Skin of body (tissue), 2 donors: ENCODE measurements around the gene GPR18. TPM values are rescaled to one million over a fixed set of nuclear protein-coding genes. Genes with fewer than 3 reads are reported as not detected.
"Not testable (repeated sequence)": the region's sequence is repeated elsewhere in the genome, so short reads cannot be mapped to it uniquely, and the experiment has no call there.

ENCODE experiments used
- DNase-seq: peaks from one replicate; lab custom pipeline; 2025; lab: John Stamatoyannopoulos, UW
- total RNA-seq: library from RNA; depleted of rRNA; stranded (reverse); fragments of >200 nt; gene quantifications from one replicate; pipeline ENCODE4 v1.2.3, GENCODE V29; 2014

GPR18 gene
- total RNA-seq, 1 donor from 2014 or later, result 0.20 TPM

DNA sequence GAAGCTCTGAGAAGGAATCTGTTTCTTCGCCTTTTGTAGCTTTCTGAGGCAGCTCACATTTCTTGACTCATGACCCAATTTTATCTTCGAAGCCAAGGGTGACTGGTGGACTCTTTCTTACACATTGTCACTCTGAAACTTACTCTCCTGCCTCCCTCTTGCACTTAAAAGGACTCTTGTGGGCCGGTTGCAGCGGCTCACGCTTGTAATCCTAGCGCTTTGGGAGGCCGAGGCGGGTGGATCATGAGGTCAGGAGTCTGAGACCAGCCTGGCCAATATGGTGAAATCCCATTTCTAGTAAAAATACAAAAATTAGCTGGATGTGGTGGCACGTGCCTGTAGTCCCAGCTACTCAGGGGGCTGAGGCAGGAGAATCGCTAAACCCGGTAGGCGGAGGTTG is 27.6 kb downstream of the GPR18 start:
- DNase-seq, result not testable (repeated sequence)

DNA sequence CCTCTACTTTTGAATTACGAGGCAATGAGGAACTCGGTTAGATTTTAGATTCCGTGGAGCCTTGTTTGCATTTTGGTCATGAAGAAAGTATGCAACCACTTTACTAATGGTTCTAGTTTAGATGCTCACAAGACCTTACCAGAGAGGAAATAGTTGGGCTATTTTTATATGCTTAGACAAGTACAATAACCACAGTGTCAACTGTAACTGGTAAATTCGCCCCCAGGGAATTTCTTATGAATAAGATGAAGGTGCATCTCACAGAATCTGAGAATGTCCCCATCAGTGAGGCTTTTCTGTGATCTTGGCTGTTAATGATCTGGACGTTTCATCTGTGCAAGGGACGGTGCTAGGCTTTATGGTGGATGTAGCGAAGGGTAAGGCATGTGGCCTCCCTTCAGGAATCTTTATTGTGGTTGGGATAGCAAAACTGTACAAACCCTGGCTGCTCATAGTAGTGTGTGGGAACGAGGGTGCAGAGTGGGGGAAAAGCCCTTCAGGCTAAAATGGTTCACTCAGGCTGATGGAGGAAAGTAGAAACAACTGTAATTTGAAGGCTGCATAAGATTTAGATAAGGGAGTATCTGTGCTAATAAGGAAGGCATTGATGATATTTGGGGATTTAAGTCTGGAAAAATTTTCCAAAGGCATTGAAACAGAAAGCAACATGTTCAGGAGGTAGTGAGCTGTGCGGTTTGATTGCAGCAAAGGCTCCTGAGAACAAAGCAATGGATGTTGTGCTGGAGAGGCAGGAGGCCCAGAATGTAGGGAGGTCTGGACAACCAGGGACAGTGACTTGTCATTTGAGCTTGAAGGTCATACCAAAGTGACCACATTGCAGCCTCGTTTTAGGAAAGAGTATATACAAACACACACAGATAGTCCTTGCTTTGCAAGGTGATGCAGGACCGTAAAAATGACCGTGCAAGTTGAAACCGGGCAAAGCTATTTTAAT is 29.2 kb downstream of the GPR18 start:
- DNase-seq, result no peak

DNA sequence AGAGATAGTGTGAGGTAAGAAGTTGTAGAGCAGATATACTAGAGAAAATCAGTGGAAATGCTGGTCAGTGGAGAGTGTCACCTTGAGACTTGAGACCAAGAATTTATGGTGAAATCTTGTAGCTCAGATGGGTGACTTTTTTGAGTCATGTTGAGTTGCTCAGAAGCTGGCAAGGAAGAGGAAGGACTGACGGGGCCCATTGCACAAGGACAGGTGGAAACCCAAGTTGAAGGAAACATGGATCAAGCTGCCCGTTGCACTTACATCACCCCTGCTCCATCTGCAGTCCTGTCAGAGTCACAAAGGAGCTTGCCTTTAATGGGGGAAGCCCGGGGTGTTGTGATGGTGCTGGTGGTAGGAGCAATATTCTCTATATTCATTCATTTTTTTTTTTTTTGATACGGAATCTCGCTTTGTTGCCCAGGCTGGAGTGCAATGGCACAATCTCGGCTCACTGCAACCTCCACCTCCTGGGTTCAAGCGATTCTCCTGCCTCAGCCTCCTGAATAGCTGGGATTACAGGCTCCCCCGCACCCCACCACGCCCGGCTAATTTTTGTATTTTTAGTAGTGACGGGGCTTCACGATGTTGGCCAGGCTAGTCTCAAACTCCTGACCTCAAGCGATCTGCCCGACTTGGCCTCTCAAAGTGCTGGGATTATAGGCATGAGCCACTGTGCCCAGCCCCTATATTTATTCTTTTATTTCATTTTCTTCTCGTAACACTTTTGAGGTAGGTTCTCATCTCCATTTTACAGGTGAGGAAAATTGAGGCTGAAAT is 30.1 kb downstream of the GPR18 start:
- DNase-seq, result no peak

DNA sequence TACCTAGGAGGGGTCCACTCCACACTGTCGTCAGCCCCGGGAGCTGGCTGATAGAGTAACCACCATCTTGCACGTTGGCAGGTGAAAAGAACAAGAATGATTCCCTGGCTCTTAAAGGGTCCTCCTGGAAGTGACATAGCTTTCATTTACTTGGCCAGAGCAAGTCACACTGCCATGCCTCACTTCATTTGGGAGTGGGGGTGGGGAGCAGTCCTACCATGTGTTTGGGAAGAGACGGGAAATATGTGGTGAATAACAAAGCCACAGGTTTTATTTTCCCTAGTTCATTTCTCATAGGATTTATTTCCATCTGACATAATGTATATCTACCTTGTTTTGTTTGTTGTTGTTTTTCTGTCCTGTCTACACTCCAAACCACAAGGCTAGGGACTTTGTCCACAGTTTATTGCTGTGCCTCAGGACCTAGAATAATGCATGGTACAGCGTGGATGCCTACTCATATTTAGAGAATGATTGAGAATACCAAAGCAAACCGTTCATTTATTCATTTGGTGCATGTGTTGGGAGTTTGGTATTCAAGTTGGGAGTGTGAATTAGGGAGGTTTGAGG is 30.8 kb downstream of the GPR18 start:
- no peak for DNase-seq

DNA sequence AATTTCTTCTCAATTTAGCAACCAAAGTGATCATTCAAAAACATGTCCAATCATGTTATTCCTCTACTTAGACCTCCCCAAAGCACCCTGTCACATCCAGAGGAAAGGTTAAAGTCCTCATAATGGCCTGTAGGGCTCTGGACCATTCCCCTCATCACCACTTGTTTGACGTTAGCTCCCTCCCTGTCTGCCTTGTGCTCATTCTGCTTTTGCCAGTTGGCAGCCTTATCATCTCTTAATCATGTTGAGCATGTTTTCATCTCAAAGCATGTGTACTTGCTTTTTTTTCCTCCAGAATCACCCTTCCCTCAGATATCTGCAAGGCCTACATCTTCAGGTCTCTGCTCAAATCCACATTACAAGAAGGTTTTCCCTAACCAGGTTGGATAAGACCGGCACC is 31.7 kb downstream of the GPR18 start:
- DNase-seq, result no peak

DNA sequence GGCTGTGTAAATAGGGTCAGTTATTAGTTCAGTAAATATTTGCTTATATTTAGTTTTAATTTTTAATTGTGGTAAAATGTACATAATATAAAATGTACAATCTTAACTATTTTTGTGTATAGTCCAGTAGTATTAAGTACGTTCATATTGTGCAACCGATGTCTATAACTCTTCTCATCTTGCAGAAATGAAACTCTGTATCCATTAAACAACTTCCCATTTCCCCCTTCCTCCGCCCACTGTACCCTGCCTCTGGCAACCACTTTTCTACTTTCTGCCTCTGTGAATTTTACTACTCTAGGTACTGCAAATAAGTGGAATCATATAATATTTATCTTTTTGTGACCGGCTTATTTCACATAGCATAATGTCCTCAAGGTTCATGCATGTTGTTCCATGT is 33.1 kb downstream of the GPR18 start:
- no peak for DNase-seq

DNA sequence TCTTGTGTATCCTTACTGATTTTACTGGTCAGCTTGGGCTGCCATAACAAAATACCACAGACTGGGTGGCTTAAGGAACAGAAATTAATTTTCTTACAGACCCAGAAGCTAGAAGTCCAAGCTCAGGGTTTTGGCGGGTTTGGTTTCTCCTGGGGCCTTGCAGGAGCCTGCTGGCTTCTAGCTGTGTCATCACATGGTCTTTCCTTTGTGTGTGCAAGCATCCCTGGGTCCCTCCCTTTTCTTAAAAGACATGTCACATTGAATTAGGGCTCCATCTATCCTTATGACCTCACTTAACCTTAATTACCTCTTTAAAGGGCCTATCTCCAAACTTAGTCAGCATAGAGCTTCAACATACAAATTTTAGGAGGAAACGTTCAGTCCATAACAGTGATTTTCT is 34.2 kb downstream of the GPR18 start:
- DNase-seq, result no peak

DNA sequence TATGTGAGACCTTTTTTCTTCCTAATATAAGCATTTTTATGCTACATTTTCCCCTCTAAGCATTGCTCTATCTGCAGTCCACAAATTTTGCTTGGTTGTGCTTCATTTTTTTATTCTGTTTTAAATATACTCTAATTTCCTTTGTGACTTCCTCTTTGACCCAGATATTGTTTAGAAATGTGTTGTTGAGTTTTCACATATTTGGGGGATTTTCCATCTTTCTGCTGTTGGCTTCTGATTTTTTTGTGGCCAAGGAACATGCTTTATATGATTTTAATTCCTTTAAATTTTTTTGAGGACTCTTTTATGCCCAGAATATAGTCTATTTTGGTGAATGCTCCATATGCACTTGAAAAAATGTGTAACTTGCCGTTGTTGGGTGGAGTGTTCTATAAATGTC is 34.6 kb downstream of the GPR18 start:
- no peak for DNase-seq

DNA sequence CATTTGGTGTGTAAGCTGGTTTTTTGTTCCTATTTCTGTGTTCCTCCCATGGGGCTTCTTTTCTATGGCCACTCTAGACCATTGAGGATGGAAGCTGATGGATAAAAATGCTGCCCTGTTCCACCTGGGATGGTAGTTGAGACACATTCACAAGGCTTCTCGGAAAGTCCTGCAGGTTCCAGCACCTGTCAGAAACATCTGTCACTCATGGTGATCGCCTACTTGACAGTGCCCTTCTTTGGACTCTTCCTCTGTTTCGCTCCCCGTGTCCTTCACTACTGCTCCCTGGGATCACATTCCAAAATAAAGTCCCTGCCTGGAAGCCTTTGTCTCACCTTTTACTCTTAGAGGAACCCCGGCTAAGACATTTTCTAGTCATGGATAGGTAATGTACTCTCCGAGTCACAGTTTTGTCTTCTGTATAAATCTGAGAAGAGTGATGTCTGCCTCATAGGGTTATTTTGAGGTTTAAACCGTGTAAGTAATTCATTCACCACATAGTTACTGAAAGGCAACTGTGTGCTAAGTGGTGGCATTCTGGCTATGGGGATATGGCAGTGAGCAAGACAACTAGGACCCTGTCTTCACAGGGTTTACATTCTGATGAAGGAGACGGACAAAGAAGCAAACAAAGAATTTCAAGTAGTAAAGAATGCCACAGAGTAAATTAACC is 36.5 kb downstream of the GPR18 start:
- no peak for DNase-seq

DNA sequence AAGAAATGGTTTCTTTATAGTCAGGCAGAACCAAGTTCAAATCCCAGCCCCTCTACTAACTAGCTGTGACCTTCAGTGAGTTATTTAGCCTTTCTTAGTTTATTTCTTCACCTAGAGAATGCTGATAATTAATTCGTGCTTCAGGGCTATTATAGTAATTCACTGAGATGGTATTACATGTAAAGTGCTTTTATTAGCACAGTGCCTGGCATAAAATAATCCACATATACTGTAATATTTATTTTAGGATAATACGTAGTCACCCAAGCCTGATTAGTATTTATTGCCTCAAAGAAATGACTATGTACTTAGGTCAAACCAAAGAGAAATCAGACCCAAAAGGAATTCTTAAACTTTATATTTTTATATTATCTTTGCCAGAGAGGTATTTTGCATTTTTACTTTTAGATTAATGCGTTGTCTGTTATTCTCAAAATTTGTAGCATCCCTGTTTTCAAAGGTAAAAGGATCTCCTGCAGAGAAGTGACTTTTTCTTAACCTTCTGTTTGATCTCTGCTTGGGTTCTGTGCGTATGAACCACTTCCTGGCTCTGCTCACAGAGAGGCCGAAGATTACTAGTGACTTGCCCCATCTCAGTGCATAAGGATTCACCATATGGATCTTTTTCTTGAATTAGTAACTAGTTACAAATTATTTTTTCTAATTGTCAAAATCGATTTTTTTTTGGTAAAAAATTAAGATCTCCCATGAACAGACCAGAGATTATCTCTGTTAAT is 37.8 kb downstream of the GPR18 start:
- no peak for DNase-seq

DNA sequence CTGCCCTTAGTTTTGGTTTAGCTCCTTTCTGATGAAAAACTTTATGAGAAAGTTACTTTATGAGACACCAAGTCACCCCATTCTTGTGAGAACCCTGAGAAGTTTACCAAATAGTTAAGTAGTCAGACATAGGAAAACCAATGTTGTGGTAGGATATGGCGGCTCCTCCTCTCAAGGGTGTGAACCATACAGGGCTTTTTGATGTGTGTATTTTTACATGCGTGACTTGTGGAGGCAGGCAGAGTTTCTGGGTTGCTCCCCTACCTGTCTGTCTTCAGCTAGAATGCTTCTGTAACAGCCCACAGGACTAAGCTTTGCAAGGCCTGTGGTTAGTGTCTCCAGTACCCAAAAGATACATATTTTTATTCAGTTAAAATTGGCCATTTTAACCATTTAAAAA is 39.2 kb downstream of the GPR18 start:
- no peak for DNase-seq

DNA sequence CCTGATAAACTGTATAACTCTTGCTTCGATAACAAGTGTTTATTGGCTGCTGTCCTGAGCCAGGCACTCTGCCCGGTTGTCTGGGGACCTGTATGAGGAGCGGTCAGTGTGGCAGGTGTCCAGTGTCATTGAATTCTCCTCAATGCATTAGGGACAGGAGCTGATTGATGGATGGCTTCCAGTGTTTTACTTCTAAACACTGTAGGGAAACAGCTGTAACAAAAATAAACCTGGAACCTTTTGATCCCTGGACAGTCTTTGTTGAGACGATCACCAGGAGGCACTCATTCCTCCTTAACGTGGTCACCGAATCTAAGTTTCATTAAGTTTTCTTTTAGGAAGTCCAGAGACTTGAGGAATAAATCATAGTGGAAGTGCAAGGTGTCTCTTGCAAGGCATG is 39.6 kb downstream of the GPR18 start:
- no peak for DNase-seq

DNA sequence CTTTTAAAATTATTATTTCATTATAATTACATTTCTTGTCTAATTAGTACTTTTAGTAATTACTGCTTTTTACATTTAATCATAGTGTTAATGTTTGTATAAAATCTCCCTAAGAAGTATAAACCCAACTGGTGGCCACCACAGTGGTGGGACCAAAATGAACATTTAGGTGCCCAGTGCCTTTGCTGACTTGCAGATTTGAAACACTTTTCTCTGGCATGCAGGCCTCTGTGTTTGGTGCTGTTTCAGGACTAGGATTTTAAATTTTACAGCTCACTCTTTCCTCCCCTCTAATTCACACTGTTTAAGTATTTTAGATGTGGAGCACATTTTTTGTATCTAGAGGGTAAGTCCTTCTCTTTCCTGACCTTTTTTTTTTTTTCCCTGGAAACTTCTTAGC is 40.1 kb downstream of the GPR18 start:
- no peak for DNase-seq

DNA sequence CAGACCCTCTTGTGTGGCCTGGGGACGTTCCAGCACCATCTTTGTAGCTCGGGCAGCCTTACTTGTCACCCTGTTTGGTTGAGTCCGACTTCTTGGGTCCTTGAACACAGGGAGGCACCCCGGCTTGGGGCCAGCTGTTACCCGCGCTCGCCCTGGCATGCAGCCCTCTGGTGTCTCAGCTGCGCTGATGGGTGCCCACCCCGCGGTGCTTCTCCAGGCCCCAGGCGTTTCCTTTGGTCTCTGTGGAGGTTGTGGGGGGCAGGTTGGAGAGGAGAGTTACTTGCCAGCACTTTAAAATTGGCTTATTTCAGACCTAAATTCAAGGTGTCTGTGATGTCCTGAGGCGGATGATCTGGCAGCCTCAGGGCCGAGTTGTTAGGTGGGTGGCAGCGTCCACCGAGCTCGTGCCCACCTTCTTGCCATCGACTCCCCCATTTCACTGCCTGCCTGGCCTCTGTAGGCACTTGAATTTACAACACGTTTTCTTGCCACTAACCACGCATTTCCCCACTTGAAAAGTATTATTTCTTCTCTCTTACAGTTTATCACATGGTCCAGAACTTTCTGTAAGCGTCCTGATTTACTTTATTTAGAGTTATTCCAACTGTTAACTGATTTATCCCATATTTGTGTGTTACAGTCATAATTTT is 40.6 kb downstream of the GPR18 start:
- no peak for DNase-seq

DNA sequence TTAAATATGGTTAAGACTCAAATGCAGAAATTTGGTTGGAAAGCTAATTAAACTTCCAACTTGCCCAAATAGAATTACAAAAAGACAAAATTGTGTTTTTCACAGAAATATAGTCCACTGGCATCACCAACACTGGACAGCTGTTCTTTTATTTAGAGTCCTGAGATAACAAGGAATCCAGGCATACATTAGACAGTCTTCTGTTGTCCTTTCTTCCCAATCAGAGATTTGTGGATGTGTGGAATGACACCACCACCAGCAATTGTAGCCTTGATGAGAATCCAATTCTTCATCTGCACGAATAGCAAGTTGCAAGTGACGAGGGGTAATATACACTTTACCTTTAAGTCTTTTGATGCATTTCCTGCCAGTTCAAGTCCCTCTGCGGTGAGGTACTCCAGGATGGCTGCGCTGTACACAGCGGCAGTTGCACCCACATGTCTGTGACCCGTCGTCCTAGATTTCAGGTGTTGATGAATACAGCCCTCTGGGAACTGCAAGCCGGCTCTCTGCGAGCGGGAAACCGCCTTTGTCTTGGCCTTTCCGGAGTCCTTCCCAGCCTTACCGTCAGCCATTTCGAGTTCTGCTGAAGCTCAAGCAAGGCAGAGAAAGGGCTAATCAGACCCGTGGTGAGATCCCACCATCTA is 42.9 kb downstream of the GPR18 start:
- no peak for DNase-seq

DNA sequence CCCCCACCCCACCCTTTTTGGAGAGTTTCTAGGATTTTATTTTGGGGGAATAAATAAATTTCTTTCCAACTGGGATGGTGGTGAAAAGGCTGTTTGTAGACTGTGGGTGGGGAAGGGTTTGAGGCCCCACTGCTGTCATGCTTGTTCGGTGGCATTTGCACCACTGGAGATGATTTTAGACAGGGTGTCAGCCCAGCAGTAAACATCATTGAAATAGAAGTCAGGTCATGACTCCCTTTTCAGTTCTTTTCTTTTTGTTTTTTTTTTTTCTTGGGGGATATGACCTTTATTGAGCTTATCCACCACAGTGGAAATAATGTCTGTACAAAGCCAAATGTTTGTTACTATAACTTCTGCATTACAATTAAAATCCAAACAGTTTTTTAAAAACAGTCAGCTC is 43.4 kb downstream of the GPR18 start:
- no peak for DNase-seq

DNA sequence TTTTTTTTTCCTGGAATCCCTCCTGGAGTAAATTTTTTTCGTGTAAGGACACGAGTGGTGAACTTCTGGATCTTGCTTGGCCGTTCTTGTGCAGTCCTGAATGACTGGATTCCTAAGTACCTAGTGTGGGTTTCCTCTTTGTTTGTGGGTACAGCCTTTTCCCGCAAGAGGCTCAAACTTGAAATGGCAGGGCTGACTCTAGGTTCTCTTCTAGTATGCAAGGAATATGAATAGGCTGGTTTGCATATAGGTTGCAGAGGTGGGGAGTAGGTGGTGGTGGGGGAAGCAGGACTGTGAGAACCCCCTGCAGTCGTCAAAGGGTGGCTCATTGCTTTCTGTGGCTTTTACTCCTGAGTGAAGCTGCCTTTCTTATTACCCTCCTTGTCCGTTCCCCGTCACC is 43.9 kb downstream of the GPR18 start:
- DNase-seq, result no peak

DNA sequence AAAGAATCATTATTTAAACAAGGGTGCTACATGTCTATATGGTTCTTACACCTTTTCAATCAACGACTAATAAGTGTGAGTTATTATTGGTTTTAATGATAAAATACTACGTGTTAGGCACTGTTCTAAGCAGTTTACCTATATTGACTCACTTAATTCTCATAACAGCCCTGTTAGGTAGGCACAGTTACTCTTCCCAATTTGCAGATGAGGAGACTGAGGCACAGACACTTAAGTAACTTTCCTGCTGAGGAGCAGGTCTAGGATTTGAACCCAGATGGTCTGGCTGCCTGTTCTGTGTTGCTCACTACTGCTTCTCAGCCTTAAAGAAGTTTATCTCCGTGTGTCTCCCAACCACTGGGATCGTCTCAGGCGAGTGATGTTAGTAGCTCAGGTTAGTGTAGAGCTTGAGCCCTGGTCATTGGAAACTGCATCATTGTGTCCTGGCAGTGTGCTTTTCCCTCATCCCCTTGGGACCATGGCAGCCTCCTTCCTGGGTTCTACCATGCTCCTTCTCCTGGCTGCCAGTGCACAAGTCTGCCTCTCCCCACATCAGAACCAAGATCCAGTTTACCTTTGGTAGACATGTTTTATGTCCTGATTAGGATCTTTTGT is 46.7 kb downstream of the GPR18 start:
- no peak for DNase-seq

DNA sequence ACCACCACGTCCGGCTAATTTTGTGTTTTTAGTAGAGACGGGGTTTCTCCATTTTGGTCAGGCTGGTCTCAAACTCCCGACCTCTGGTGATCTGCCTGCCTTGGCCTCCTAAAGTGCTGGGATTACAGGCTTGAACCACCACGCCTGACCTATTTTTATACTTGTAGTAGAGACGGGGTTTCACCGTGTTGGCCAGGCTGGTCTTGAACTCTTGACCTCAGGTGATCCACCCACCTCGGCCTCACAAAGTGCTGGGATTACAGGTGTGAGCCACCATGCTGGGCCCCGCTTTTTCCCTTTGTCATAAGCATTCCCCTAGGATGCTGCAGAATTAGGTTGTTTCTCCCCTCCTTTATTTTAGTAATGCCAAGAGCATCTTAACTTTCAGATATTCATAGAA is 47.6 kb downstream of the GPR18 start:
- not testable (repeated sequence) for DNase-seq
